ENCODE results near the gene DHRS7. TPM values are rescaled to one million over a fixed set of nuclear protein-coding genes. Genes with fewer than 3 reads are reported as not detected.
A peak's percentile ranks its signal among the peaks of the same experiment; 100 is the strongest.

DHRS7 gene
- polyA plus RNA-seq, 2 of the 4 experiments (the other 2 are of a cell fraction), result 75.4 to 97.5 TPM

GRCh38 chr14:60184146-60184904, 19.1 kb upstream of the DHRS7 start:
- Histone ChIP-seq H3K9me3 (peaks cover 6% of the 10 kb centered on the region; the same call in 1 of the 3 replicates), H3K4me3 (peak overlapping the region; percentile 42), H3K4me1 (peaks cover 7% of the 10 kb centered on the region; the same call in 2 of the 3 replicates), H3K4me2 (peak overlapping the region; percentile 83), H3K27ac (peak overlapping the region; percentile 2 to 35; a peak in 3 of 6 replicates)
- TF ChIP-seq SMC3 (IDR thresholded peaks at IDR 0.05) (peak; percentile 89), HES2 (IDR thresholded peaks at IDR 0.05) (no peak), RAD21 (conservative IDR thresholded peaks at IDR 0.05 in 1 of 2, IDR thresholded peaks at IDR 0.05 in 1 of 2) (peak; percentile 94 to 95), CTCF (IDR thresholded peaks at IDR 0.05) (peak; percentile 96), EHF (CRISPR knock-in tag; IDR thresholded peaks at IDR 0.05) (no peak)
- ChIA-PET CTCF (interaction anchor here (0.6 to 10.0 kb wide), 43 partner anchors 9 to 1102 kb away, joined by 3 to 106 read pairs (median 3); partner anchors contain the start of genes DHRS7 and SIX6), POLR2A (interaction anchor here (1.1 kb wide), 1 partner anchor 65 kb away, joined by 4 read pairs; the partner anchor contains the start of gene PPM1A)
- FAIRE-seq (peak; percentile 49), ATAC-seq (peak in 1 of 2 experiments; percentile 57; a peak in 2 of 6 replicates), DNase-seq (ENCODE audit: low read depth in 1 of 2, low spot score in 1 of 2) (peak; percentile 12 to 61)
- WGBS (ENCODE audit: missing lambda C conversion rate), result 2% methylated on average over 5 of the region's 5 CpGs

- ChIA-PET POLR2A (interaction anchor here (1.1 kb wide), 1 partner anchor 65 kb away, joined by 4 read pairs; the partner anchor contains the start of gene PPM1A), CTCF (interaction anchor here (0.6 to 10.0 kb wide), 27 partner anchors 9 to 677 kb away, joined by 3 to 106 read pairs (median 3); partner anchors contain the start of gene DHRS7)
- no peak for TF ChIP-seq NR3C1 (IDR thresholded peaks at IDR 0.05)
- no peak for TF ChIP-seq FOXS1 (CRISPR knock-in tag; IDR thresholded peaks at IDR 0.05)
- no peak for TF ChIP-seq TP53 (CRISPR knock-in tag; IDR thresholded peaks at IDR 0.05)
- TF ChIP-seq HDAC2 (IDR thresholded peaks at IDR 0.05), result no peak
- TF ChIP-seq HOXB5 (CRISPR knock-in tag; IDR thresholded peaks at IDR 0.05), result no peak
- no peak for TF ChIP-seq FOSB (CRISPR knock-in tag; IDR thresholded peaks at IDR 0.05)
- TF ChIP-seq MAZ (IDR thresholded peaks at IDR 0.05; ENCODE audit: borderline replicate concordance, low read depth, low read length), result no peak
- TF ChIP-seq CTCF (IDR thresholded peaks at IDR 0.05), result no peak
- H3K27ac ChIP-seq, result peak overlapping the region; percentile 2 to 35; a peak in 3 of 6 replicates
- peaks cover 6% of the 10 kb centered on the region; the same call in 1 of the 3 replicates for H3K9me3 ChIP-seq
- H3K4me3 ChIP-seq, result peak overlapping the region; percentile 42
- H3K4me2 ChIP-seq, result peak overlapping the region; percentile 83
- DNase-seq (ENCODE audit: low read depth in 1 of 2, low spot score in 1 of 2) (no peak), FAIRE-seq (no peak), ATAC-seq (no peak; a peak in 1 of 6 replicates)
- 27% methylated on average over 1 of the region's 1 CpG for WGBS (ENCODE audit: missing lambda C conversion rate)
- peaks cover 7% of the 10 kb centered on the region; the same call in 2 of the 3 replicates for H3K4me1 ChIP-seq
Observed at GRCh38 chr14:60183741-60184140, 18.5 kb upstream of the DHRS7 start.

GRCh38 chr14:60183138-60183537, 17.9 kb upstream of the DHRS7 start:
- Histone ChIP-seq H3K27ac (no peak overlapping the region), H3K9me3 (peaks cover 7% of the 10 kb centered on the region; the same call in 1 of the 3 replicates), H3K4me1 (peaks cover 7% of the 10 kb centered on the region; the same call in 2 of the 3 replicates), H3K4me3 (no peak overlapping the region), H3K4me2 (no peak overlapping the region)
- WGBS (ENCODE audit: missing lambda C conversion rate), result 74% methylated on average over 3 of the region's 3 CpGs
- FAIRE-seq, result no peak
- DNase-seq (ENCODE audit: low read depth in 1 of 2, low spot score in 1 of 2), result no peak
- CTCF ChIA-PET, result interaction anchor here (0.8 to 10.0 kb wide), 22 partner anchors 9 to 676 kb away, joined by 3 to 106 read pairs (median 4); partner anchors contain the start of gene DHRS7
- POLR2A ChIA-PET, result interaction anchor here (1.6 kb wide), 1 partner anchor 91 kb away, joined by 4 read pairs; the partner anchor contains the start of gene PCNX4
- ATAC-seq, result no peak
- TF ChIP-seq BHLHE40 (IDR thresholded peaks at IDR 0.05; ENCODE audit: low read depth, low read length) (no peak), HES2 (IDR thresholded peaks at IDR 0.05) (no peak), ELK1 (IDR thresholded peaks at IDR 0.05; ENCODE audit: low read depth, low read length) (no peak), EHMT2 (IDR thresholded peaks at IDR 0.05; ENCODE audit: low read depth) (no peak), RCOR1 (IDR thresholded peaks at IDR 0.05; ENCODE audit: low read depth, low read length) (no peak), CHD2 (IDR thresholded peaks at IDR 0.05; ENCODE audit: low read length, partially characterized antibody) (no peak), KDM1A (IDR thresholded peaks at IDR 0.05; ENCODE audit: low read depth) (no peak), ESRRA (IDR thresholded peaks at IDR 0.05; ENCODE audit: borderline replicate concordance, low read length) (no peak), ATOH8 (CRISPR knock-in tag; IDR thresholded peaks at IDR 0.05; ENCODE audit: low read depth) (no peak), PHF8 (IDR thresholded peaks at IDR 0.05; ENCODE audit: borderline replicate concordance, low read depth) (no peak), JUNB (IDR thresholded peaks at IDR 0.05) (no peak), GATA3 (IDR thresholded peaks at IDR 0.05; ENCODE audit: borderline replicate concordance) (no peak), POLR2AphosphoS2 (conservative IDR thresholded peaks at IDR 0.05; ENCODE audit: low read length) (no peak), HOXB13 (CRISPR knock-in tag; IDR thresholded peaks at IDR 0.05; ENCODE audit: low read depth) (no peak)

All from A549 (cell line).